ENCODE measurements around the gene CIRBP. TPM values are rescaled to one million over a fixed set of nuclear protein-coding genes. Genes with fewer than 3 reads are reported as not detected.

The CIRBP gene
- total RNA-seq (2014; rRNA removed; shearing (Covaris generic); ENCODE audit: low replicate concordance) = 141 and 291 TPM in 2 replicates

GRCh38 chr19:1269065-1269477, at the start of gene CIRBP:
CIRBP (plus strand) TSS chr19:1269332; CDS start chr19:1270934, 1,602 bp downstream.
- H3K4me2 ChIP-seq (ENCODE audit: low read depth, low read length, poor library complexity, severe bottlenecking) = peak within 1 kb of the TSS; percentile 85
- DNase-seq = peak; percentile 99
- H3K27ac ChIP-seq (ENCODE audit: low read length) = peak within 1 kb of the TSS; percentile 77
- H3K79me2 ChIP-seq (ENCODE audit: low read length) = peaks cover 16% of the 10 kb centered on the region
- H3K9me2 ChIP-seq (replicated peaks; ENCODE audit: insufficient read depth, low read length) = no peaks in the 10 kb centered on the region
- peaks cover 22% of the 10 kb centered on the region for H3K36me3 ChIP-seq (ENCODE audit: insufficient read depth, low read length)
- no peak within 1 kb of the TSS for H2AFZ ChIP-seq (ENCODE audit: low read length)
- H3K4me3 ChIP-seq (ENCODE audit: low read length) = peak within 1 kb of the TSS; percentile 83
- peak within 1 kb of the TSS; percentile 92 for H3K9ac ChIP-seq (ENCODE audit: low read length)
- H3K4me1 ChIP-seq (ENCODE audit: low read length) = peaks cover 66% of the 10 kb centered on the region
- no peaks in the 10 kb centered on the region for H3K27me3 ChIP-seq (ENCODE audit: low read length)
- no peaks in the 10 kb centered on the region for H3K9me3 ChIP-seq (ENCODE audit: low read length)
- peaks cover 28% of the 10 kb centered on the region for H4K20me1 ChIP-seq (ENCODE audit: insufficient read depth, low read depth, low read length)

GRCh38 chr19:1219786-1220476, 49.2 kb upstream of the CIRBP start:
- peaks cover 15% of the 10 kb centered on the region for H3K4me1 ChIP-seq (ENCODE audit: low read length)
- H3K9ac ChIP-seq (ENCODE audit: low read length) = peak overlapping the region; percentile 11; the same call in 1 of the 2 replicates
- H3K4me2 ChIP-seq (ENCODE audit: low read depth, low read length, poor library complexity, severe bottlenecking) = no peak overlapping the region
- H3K9me3 ChIP-seq (ENCODE audit: low read length) = no peaks in the 10 kb centered on the region
- H3K79me2 ChIP-seq (ENCODE audit: low read length) = peaks cover 29% of the 10 kb centered on the region
- H3K27ac ChIP-seq (ENCODE audit: low read length) = no peak overlapping the region
- no peak overlapping the region for H3K4me3 ChIP-seq (ENCODE audit: low read length)
- no peaks in the 10 kb centered on the region for H3K9me2 ChIP-seq (replicated peaks; ENCODE audit: insufficient read depth, low read length)
- H4K20me1 ChIP-seq (ENCODE audit: insufficient read depth, low read depth, low read length) = peaks cover 11% of the 10 kb centered on the region
- H2AFZ ChIP-seq (ENCODE audit: low read length) = no peak overlapping the region
- DNase-seq = no peak
- H3K36me3 ChIP-seq (ENCODE audit: insufficient read depth, low read length) = no peaks in the 10 kb centered on the region
- no peaks in the 10 kb centered on the region for H3K27me3 ChIP-seq (ENCODE audit: low read length)

- H3K36me3 ChIP-seq (ENCODE audit: insufficient read depth, low read length) = no peaks in the 10 kb centered on the region
- H3K4me3 ChIP-seq (ENCODE audit: low read length) = no peak overlapping the region
- H3K4me2 ChIP-seq (ENCODE audit: low read depth, low read length, poor library complexity, severe bottlenecking) = no peak overlapping the region
- H4K20me1 ChIP-seq (ENCODE audit: insufficient read depth, low read depth, low read length) = peaks cover 9% of the 10 kb centered on the region
- no peaks in the 10 kb centered on the region for H3K27me3 ChIP-seq (ENCODE audit: low read length)
- no peaks in the 10 kb centered on the region for H3K9me2 ChIP-seq (replicated peaks; ENCODE audit: insufficient read depth, low read length)
- H3K9me3 ChIP-seq (ENCODE audit: low read length) = no peaks in the 10 kb centered on the region
- peak; percentile 89 for DNase-seq
- no peak overlapping the region for H3K9ac ChIP-seq (ENCODE audit: low read length)
- H3K4me1 ChIP-seq (ENCODE audit: low read length) = peaks cover 15% of the 10 kb centered on the region
- H3K79me2 ChIP-seq (ENCODE audit: low read length) = peaks cover 25% of the 10 kb centered on the region
- H3K27ac ChIP-seq (ENCODE audit: low read length) = no peak overlapping the region
- no peak overlapping the region for H2AFZ ChIP-seq (ENCODE audit: low read length)
Measured at GRCh38 chr19:1220477-1220930, 48.6 kb upstream of the CIRBP start.

GRCh38 chr19:1220976-1221903, 47.9 kb upstream of the CIRBP start:
- Histone ChIP-seq H3K27ac (ENCODE audit: low read length) (no peak overlapping the region), H3K27me3 (ENCODE audit: low read length) (no peaks in the 10 kb centered on the region), H3K4me2 (ENCODE audit: low read depth, low read length, poor library complexity, severe bottlenecking) (no peak overlapping the region), H3K4me1 (ENCODE audit: low read length) (peaks cover 15% of the 10 kb centered on the region), H3K9ac (ENCODE audit: low read length) (no peak overlapping the region), H3K79me2 (ENCODE audit: low read length) (peaks cover 21% of the 10 kb centered on the region), H3K4me3 (ENCODE audit: low read length) (no peak overlapping the region), H4K20me1 (ENCODE audit: insufficient read depth, low read depth, low read length) (peaks cover 9% of the 10 kb centered on the region; the same call in 1 of the 2 replicates), H2AFZ (ENCODE audit: low read length) (no peak overlapping the region), H3K36me3 (ENCODE audit: insufficient read depth, low read length) (no peaks in the 10 kb centered on the region), H3K9me3 (ENCODE audit: low read length) (no peaks in the 10 kb centered on the region), H3K9me2 (replicated peaks; ENCODE audit: insufficient read depth, low read length) (no peaks in the 10 kb centered on the region)
- no peak for DNase-seq

DNA sequence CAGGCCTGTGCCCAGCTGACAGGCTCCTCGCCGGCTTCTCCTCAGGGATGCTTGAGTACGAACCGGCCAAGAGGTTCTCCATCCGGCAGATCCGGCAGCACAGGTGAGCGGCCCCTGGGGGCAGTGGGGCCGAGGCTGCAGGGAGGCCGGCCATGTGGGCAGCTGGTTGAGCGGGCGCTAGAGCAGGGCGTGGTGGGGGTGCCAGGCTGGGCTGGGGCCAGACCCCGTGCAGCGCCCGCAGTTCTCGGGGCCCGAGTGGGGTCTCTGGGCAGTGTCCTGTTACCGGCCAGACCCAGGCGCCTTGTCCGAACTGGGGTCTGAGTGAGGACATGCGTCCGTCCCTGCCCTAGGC, 47.3 kb upstream of the CIRBP start:
- no peaks in the 10 kb centered on the region for H3K9me2 ChIP-seq (replicated peaks; ENCODE audit: insufficient read depth, low read length)
- no peak overlapping the region for H2AFZ ChIP-seq (ENCODE audit: low read length)
- no peaks in the 10 kb centered on the region for H3K27me3 ChIP-seq (ENCODE audit: low read length)
- no peak overlapping the region for H3K4me3 ChIP-seq (ENCODE audit: low read length)
- no peak overlapping the region for H3K27ac ChIP-seq (ENCODE audit: low read length)
- no peaks in the 10 kb centered on the region for H3K36me3 ChIP-seq (ENCODE audit: insufficient read depth, low read length)
- H3K79me2 ChIP-seq (ENCODE audit: low read length) = peaks cover 16% of the 10 kb centered on the region
- H4K20me1 ChIP-seq (ENCODE audit: insufficient read depth, low read depth, low read length) = peaks cover 9% of the 10 kb centered on the region; the same call in 1 of the 2 replicates
- no peak overlapping the region for H3K9ac ChIP-seq (ENCODE audit: low read length)
- no peak overlapping the region for H3K4me2 ChIP-seq (ENCODE audit: low read depth, low read length, poor library complexity, severe bottlenecking)
- peaks cover 15% of the 10 kb centered on the region for H3K4me1 ChIP-seq (ENCODE audit: low read length)
- no peak for DNase-seq
- no peaks in the 10 kb centered on the region for H3K9me3 ChIP-seq (ENCODE audit: low read length)

- H3K27me3 ChIP-seq (ENCODE audit: low read length) = no peaks in the 10 kb centered on the region
Measured at GRCh38 chr19:1222394-1222793, 46.7 kb upstream of the CIRBP start.

GRCh38 chr19:1223018-1223855, 45.9 kb upstream of the CIRBP start:
- Histone ChIP-seq H3K27ac (ENCODE audit: low read length) (no peak overlapping the region), H3K9me3 (ENCODE audit: low read length) (no peaks in the 10 kb centered on the region), H3K36me3 (ENCODE audit: insufficient read depth, low read length) (no peaks in the 10 kb centered on the region), H3K27me3 (ENCODE audit: low read length) (no peaks in the 10 kb centered on the region), H3K4me1 (ENCODE audit: low read length) (peaks cover 15% of the 10 kb centered on the region), H3K9me2 (replicated peaks; ENCODE audit: insufficient read depth, low read length) (no peaks in the 10 kb centered on the region), H3K9ac (ENCODE audit: low read length) (no peak overlapping the region), H3K4me2 (ENCODE audit: low read depth, low read length, poor library complexity, severe bottlenecking) (no peak overlapping the region), H4K20me1 (ENCODE audit: insufficient read depth, low read depth, low read length) (peaks cover 6% of the 10 kb centered on the region; the same call in 1 of the 2 replicates), H2AFZ (ENCODE audit: low read length) (no peak overlapping the region), H3K79me2 (ENCODE audit: low read length) (peaks cover 10% of the 10 kb centered on the region; the same call in 1 of the 2 replicates), H3K4me3 (ENCODE audit: low read length) (no peak overlapping the region)
- DNase-seq = peak; percentile 84

More at GRCh38 chr19:1222394-1222793, 46.7 kb upstream of the CIRBP start:
- Histone ChIP-seq H3K4me2 (ENCODE audit: low read depth, low read length, poor library complexity, severe bottlenecking) (no peak overlapping the region), H2AFZ (ENCODE audit: low read length) (no peak overlapping the region), H3K9me3 (ENCODE audit: low read length) (no peaks in the 10 kb centered on the region), H3K79me2 (ENCODE audit: low read length) (peaks cover 15% of the 10 kb centered on the region), H3K9ac (ENCODE audit: low read length) (no peak overlapping the region), H3K4me1 (ENCODE audit: low read length) (peaks cover 15% of the 10 kb centered on the region), H3K4me3 (ENCODE audit: low read length) (no peak overlapping the region), H3K9me2 (replicated peaks; ENCODE audit: insufficient read depth, low read length) (no peaks in the 10 kb centered on the region), H4K20me1 (ENCODE audit: insufficient read depth, low read depth, low read length) (peaks cover 8% of the 10 kb centered on the region; the same call in 1 of the 2 replicates), H3K36me3 (ENCODE audit: insufficient read depth, low read length) (no peaks in the 10 kb centered on the region), H3K27ac (ENCODE audit: low read length) (no peak overlapping the region)
- DNase-seq = peak; percentile 49

All from Karpas-422 (cell line).